ENCODE results near the gene KLHL8.

- TF ChIP-seq CTCF (IDR thresholded peaks at IDR 0.05) (no peak), EP300 (IDR thresholded peaks at IDR 0.05) (no peak), POLR2A (IDR thresholded peaks at IDR 0.05) (no peak)
These were observed 67.1 kb downstream of the KLHL8 start for GRCh38 chr4:87153078-87153870.
